Muscle layer of colon (tissue), 2 donors: ENCODE results near the gene UBAP1.
"Not testable (repeated sequence)": the region's sequence is repeated elsewhere in the genome, so short reads cannot be mapped to it uniquely, and the experiment has no call there.

ENCODE experiments used
- H3K27ac ChIP-seq: one replicate; pipeline ENCODE4 v1.7.0; 2013; ENCODE audit warnings: low read depth, mild to moderate bottlenecking, low read length, moderate library complexity
- H3K27me3 ChIP-seq, 2 donors: one replicate each; pipeline ENCODE4 v1.7.0; 2013; ENCODE audit warnings: low read length in 2 of 2, mild to moderate bottlenecking in 2 of 2; ENCODE audit not compliant: insufficient read depth in 2 of 2, control insufficient read depth in 1 of 2
- H3K36me3 ChIP-seq: one replicate; pipeline ENCODE4 v1.7.0; 2013; ENCODE audit warnings: mild to moderate bottlenecking, low read length; ENCODE audit not compliant: insufficient read depth
- H3K4me1 ChIP-seq: one replicate; pipeline ENCODE4 v1.7.0; 2013; ENCODE audit warnings: mild to moderate bottlenecking, low read length; ENCODE audit not compliant: insufficient read depth
- H3K4me3 ChIP-seq, 2 donors: one replicate each; pipeline ENCODE4 v1.7.0; 2013; ENCODE audit warnings: low read length in 2 of 2, low read depth in 1 of 2, mild to moderate bottlenecking in 1 of 2, moderate library complexity in 1 of 2
- H3K9ac ChIP-seq: one replicate; pipeline ENCODE4 v1.7.0; 2013; ENCODE audit warnings: low read length
- H3K9me3 ChIP-seq: one replicate; pipeline ENCODE4 v1.7.0; 2013; ENCODE audit warnings: mild to moderate bottlenecking, low read length
- donor health status: abdominal sarcoma.
- donor health status: Adenocarcinoma of cecum.

The UBAP1 gene

DNA sequence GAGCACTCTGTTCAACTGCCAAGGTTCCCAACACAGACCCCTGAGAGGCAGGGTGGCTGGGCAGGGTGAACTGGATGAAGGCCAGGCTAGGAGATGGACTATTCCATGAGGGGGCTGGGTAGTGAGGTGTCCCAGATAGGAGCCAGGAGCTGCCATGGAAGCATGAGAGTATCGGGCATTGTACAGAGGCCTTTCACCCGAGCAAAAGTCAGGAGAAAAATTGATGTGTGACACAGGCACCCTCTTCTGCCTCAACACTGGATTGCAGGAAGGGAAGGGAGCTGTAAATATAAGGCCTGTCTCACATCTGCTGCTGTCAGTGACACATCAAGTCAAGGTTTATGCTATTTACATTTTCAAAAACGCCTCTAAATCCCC lies 74.6 kb downstream of the UBAP1 start:
- H3K9me3 ChIP-seq, result no peaks in the 10 kb centered on the region
- H3K4me1 ChIP-seq, result peaks cover 49% of the 10 kb centered on the region
- H3K9ac ChIP-seq, result peak overlapping the region; percentile 12
- peaks cover 33% of the 10 kb centered on the region for H3K36me3 ChIP-seq
- peak overlapping the region; percentile 76 for H3K27ac ChIP-seq
- no peak overlapping the region for H3K4me3 ChIP-seq
- no peaks in the 10 kb centered on the region for H3K27me3 ChIP-seq

DNA sequence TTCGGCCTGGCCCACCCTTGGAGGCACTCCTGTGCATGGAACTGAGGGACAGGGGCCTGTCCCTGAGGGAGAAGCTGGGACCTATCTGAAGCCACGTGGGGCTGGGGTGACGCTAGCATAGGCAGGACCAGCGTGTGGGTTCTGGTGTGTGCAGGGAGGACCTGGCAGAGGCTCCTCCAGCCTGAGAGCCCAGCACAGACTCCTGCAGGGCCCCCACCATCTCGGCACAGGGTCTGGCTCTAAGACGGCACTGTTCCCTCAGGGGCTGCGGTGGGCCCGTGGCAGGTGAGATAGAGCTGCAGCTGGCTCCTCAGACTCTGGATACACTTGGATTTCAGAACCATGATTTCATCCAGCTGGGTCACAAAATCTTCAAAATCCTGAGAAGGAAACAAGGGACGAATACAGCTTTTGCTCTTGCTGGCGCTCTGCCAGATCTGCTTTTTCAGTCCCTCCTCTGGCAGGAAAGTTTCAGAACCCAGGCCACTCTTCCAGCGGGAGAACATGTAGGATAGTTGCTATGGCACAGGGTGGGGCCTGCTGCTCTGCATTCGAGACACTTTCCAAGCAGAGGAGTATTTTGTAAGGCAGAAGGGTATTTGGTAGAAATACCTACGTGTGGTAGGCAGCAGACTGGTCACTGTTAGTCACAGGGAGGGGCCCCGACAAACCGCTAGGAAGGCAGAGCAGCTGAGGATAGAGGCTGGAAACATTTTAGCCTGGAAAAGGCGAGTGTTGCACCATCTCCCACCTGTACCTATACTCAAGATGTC lies 75.5 kb downstream of the UBAP1 start:
- Histone ChIP-seq H3K4me3 (peak overlapping the region in 1 of 2 donors; percentile 19), H3K27ac (peak overlapping the region; percentile 76), H3K36me3 (peaks cover 31% of the 10 kb centered on the region), H3K9ac (peak overlapping the region; percentile 12), H3K9me3 (no peaks in the 10 kb centered on the region), H3K27me3 (no peaks in the 10 kb centered on the region), H3K4me1 (peaks cover 45% of the 10 kb centered on the region)

DNA sequence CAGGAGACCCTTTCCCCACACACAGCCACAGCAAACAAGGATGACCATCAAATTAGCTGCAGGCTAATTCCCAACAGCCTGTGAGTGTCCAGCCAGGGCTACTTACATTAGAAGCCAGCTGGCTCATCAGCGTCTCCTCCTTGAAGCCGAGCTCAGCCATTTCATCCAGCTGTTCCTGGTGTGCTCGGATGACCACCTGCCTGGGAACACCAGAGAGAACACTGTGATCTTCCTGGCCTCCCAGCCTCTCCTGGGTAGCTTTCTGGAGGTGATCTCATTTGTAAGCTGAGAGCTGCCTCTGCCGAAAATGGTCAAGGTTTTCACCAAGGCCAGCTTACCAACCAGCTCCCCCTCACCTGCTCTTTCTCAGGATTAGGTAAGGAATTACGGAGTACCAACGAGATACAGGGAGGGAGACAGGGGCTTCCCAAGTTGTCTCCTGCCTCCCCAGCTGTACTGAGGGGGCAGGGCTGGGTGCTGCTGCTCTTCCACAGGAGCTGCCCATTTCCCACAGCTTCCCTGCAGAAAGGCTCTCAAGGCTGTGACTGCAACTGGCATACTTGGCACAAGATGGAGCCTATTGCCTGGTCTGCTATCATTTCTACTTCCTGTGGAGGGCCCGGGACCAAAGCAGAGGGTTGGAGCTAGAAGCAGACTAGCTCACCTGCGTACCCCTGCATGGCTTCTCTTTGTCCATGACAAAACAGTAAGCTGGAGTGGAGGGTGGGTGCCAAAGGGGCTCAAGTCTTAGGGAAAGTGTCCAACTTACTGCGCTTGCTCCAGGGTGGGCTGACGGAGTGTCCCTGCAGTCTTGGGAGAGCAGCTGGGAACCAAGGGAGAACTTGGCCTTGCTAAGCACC lies 76.4 kb downstream of the UBAP1 start:
- H3K36me3 ChIP-seq, result peaks cover 24% of the 10 kb centered on the region
- peak overlapping the region; percentile 76 for H3K27ac ChIP-seq
- H3K27me3 ChIP-seq, result no peaks in the 10 kb centered on the region
- H3K9me3 ChIP-seq, result no peaks in the 10 kb centered on the region
- no peak overlapping the region for H3K9ac ChIP-seq
- H3K4me3 ChIP-seq, result peak overlapping the region in 1 of 2 donors; percentile 19
- peaks cover 45% of the 10 kb centered on the region for H3K4me1 ChIP-seq

DNA sequence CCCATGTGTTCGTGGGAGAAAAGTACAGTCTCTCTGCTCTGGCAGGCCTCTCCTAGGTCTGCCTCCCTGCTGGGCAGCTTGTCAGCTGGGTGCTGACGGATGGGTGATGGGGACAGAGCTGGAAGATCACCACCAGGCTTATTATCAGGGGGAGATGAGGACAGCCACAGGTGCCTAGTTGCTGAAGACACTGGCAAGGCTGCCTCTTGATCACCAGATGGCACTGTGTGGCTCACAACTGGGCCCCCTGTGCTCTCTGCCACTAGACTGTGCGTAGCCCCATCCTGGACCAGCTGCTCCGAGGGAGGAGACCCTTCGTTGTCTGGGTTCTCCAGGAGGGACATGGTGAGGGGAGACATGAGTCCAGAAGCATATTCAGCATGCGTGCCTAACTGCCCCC lies 77.3 kb downstream of the UBAP1 start:
- H3K27me3 ChIP-seq, result no peaks in the 10 kb centered on the region
- no peak overlapping the region for H3K27ac ChIP-seq
- no peak overlapping the region for H3K4me3 ChIP-seq
- peaks cover 15% of the 10 kb centered on the region for H3K36me3 ChIP-seq
- H3K9ac ChIP-seq, result no peak overlapping the region
- peaks cover 45% of the 10 kb centered on the region for H3K4me1 ChIP-seq
- H3K9me3 ChIP-seq, result no peaks in the 10 kb centered on the region

DNA sequence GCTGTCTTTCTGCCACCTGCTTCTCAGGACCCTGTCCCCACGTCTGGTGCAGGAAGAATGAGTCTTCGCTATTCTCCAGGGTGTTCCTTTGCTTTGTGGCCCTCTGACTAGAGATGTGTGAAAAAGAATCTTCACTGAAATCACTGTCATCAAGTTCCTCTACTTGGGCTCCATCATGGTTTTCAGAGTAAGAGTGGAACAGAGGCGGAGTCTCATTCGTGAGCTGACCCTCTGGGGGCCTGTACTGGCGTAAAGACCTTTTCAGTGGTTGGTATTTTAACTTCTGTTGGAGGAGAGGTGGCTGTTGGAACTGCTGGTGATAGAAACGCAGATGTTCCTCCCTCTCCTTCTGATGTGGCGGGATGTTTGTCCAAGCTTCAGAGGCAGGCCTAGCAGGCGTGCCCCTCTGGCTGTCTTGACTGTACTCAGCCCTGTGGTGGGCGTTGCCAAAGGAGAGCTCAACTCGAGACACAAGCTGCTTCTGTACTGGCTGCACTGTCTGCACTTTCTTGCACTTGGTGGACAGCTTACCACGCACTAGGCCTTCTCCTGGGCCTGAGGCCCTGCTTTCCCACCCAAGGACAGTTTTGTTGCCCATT lies 78.2 kb downstream of the UBAP1 start:
- Histone ChIP-seq H3K9me3 (no peaks in the 10 kb centered on the region), H3K27me3 (no peaks in the 10 kb centered on the region), H3K4me3 (no peak overlapping the region), H3K9ac (no peak overlapping the region), H3K4me1 (peaks cover 41% of the 10 kb centered on the region), H3K36me3 (peaks cover 5% of the 10 kb centered on the region), H3K27ac (no peak overlapping the region)

DNA sequence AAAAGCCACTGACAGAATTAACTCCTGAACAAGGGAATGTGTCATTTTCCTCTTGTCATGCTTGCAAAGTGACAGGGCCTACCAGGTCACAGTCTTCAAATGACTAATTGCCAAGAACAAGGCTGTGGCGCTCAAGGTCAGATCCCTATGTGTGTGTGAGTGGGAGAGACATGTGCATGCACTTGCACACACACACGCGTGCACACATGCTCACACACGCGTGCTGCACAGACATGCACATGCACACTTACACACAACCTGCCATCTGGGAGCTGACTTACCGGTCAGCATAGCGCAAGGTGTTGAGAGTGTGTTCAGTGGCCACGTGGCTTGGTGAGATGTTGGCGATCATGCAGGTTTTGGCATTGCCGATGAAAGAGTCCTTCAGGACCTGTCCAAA lies 80.5 kb downstream of the UBAP1 start:
- no peak overlapping the region for H3K27ac ChIP-seq
- no peak overlapping the region for H3K4me3 ChIP-seq
- H3K27me3 ChIP-seq, result no peaks in the 10 kb centered on the region
- no peak overlapping the region for H3K9ac ChIP-seq
- H3K4me1 ChIP-seq, result peaks cover 19% of the 10 kb centered on the region
- H3K36me3 ChIP-seq, result no peaks in the 10 kb centered on the region
- no peaks in the 10 kb centered on the region for H3K9me3 ChIP-seq

DNA sequence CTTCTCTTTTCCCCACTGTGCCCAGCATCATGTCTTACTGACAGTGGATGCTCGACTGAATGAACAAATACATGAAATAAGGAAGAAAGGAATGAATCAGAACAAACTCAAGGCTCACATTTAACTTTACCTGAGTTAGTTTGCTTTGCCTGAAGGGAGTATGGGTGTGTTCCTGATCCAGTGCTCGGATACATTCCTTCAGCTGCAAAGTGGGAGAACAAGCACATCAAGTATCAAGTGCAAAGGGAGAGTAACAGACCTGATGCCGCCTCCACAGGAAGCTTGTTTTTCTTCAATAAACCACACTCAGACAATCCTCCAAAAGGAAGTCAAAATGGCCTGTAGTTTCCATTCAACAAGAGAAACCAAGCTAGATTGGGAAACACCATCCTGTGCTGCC lies 84.1 kb downstream of the UBAP1 start:
- no peaks in the 10 kb centered on the region for H3K9me3 ChIP-seq
- H3K36me3 ChIP-seq, result no peaks in the 10 kb centered on the region
- H3K4me1 ChIP-seq, result no peaks in the 10 kb centered on the region
- H3K4me3 ChIP-seq, result no peak overlapping the region
- no peak overlapping the region for H3K27ac ChIP-seq
- H3K27me3 ChIP-seq, result no peaks in the 10 kb centered on the region
- H3K9ac ChIP-seq, result no peak overlapping the region

DNA sequence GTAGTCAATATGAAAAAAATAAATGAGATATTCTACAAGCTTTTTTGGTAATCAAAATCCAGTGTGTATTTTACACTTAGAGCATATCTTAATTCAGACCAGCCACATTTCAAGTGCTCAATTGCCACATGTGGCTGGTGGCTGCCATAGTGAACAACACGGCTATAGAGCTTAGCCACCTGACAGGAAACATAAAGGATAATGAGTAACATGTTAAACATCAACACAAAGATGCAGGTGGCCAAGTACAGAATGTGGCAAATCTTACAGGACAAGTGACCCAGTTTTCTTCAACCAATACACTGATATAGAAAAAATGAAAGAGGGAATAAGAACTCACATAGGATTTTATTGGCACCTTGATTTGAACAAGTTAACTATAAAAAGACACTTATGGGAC lies 88.8 kb downstream of the UBAP1 start:
- H3K9me3 ChIP-seq, result no peaks in the 10 kb centered on the region
- H3K4me3 ChIP-seq, result no peak overlapping the region
- no peak overlapping the region for H3K27ac ChIP-seq
- H3K9ac ChIP-seq, result no peak overlapping the region
- H3K4me1 ChIP-seq, result no peaks in the 10 kb centered on the region
- H3K36me3 ChIP-seq, result no peaks in the 10 kb centered on the region
- H3K27me3 ChIP-seq, result no peaks in the 10 kb centered on the region

DNA sequence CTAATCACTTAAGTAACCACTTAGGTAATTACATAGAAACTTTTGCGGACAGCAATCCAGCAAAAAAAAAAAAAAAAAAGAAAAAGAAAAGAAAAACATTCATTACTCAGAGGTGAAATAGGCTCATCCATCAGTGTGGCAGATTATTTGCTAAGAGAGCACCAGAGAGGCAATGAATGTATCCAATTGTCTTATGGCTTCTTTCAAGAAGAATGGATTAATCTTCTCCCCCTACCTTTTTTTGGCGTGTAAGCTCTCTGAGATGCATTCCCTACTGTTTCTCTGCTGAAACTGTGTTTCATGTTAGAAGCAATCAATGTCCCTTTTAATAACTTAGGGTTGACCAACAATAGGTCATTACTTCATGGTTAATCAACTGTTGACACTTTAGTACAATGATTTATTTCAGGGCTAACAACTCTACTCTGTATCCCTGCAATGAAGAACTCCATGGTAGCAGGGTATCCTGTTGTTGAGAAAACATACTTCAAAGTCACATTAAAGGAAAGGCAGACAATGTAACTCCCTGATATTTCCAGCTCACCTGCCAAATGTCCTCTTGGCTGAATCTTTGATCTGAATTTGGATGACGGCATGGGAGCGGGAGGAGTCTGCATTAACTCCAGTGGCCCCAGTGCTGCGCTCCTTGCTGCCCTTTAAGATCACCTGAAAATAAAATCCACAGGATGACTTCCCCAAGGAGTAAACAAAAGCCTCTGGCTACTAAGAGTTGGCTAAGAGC lies 92.6 kb downstream of the UBAP1 start:
- no peak overlapping the region for H3K9ac ChIP-seq
- H3K36me3 ChIP-seq, result no peaks in the 10 kb centered on the region
- no peaks in the 10 kb centered on the region for H3K9me3 ChIP-seq
- no peak overlapping the region for H3K4me3 ChIP-seq
- H3K27me3 ChIP-seq, result no peaks in the 10 kb centered on the region
- H3K27ac ChIP-seq, result no peak overlapping the region
- no peaks in the 10 kb centered on the region for H3K4me1 ChIP-seq

DNA sequence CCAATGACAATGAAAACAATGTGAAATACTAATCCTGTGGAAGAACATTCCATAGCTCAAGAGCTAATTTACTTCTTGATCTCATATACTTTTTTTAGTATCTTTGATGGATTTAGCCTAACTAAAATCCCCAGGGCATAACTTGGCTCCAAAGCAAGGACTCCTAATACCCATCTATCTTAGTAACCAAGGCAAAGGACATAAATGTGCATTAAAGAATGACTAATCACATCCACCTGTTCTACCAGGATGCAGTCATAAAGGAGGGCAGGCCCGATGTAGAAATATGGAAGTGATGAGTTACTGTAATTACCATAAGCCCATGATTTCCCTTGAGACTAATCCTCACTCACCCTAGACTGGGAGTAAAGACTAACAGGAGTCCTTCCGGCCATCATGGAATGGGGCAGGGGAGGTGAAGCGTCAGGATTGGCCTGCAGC lies 93.3 kb downstream of the UBAP1 start:
- no peaks in the 10 kb centered on the region for H3K4me1 ChIP-seq
- no peak overlapping the region for H3K4me3 ChIP-seq
- no peak overlapping the region for H3K9ac ChIP-seq
- H3K27me3 ChIP-seq, result no peaks in the 10 kb centered on the region
- no peaks in the 10 kb centered on the region for H3K9me3 ChIP-seq
- no peak overlapping the region for H3K27ac ChIP-seq
- H3K36me3 ChIP-seq, result no peaks in the 10 kb centered on the region

DNA sequence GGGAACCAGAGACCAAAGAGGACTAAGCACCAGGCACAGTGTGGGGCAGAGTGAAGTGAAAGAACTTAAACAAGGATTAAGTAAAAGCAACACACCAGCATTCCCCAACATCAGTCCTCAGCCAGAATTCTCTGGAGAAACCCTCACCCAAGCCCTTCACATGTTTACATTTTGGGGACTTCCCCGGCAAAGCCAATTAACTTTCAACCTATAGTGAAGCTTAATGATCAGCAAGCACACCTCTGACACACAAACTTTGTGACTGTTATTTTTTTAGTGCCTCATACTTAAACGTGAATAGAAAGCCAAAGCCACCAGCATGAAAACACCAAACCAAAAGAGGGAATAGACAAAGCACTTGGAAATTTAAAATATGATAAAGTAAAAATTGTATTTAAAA lies 94.7 kb downstream of the UBAP1 start:
- H3K27ac ChIP-seq, H3K9ac ChIP-seq, H3K36me3 ChIP-seq, H3K27me3 ChIP-seq, H3K4me3 ChIP-seq, H3K4me1 ChIP-seq, H3K9me3 ChIP-seq: not testable (repeated sequence)
